HG03108 (cell line): ENCODE results near the gene TMEM217.
"Not testable (repeated sequence)": the region's sequence is repeated elsewhere in the genome, so short reads cannot be mapped to it uniquely, and the experiment has no call there.

Experiments
- ATAC-seq: cut with Tn5 transposase; IDR thresholded peaks from one replicate; pipeline ENCODE4 v1.9.1; 2021; ENCODE audit warnings: moderate library complexity; ENCODE audit not compliant: unreplicated experiment

The TMEM217 gene

GRCh38 chr6:37218511-37218910, 39.4 kb downstream of the TMEM217 start:
- no peak for ATAC-seq

GRCh38 chr6:37218061-37218460, 39.9 kb downstream of the TMEM217 start:
- no peak for ATAC-seq

- no peak for ATAC-seq
Observed at GRCh38 chr6:37212268-37212667, 45.7 kb downstream of the TMEM217 start.

- no peak for ATAC-seq
Observed at GRCh38 chr6:37210313-37210968, 47.5 kb downstream of the TMEM217 start.

- ATAC-seq: no peak
Observed at GRCh38 chr6:37209461-37210205, 48.3 kb downstream of the TMEM217 start.

GRCh38 chr6:37208793-37209192, 49.2 kb downstream of the TMEM217 start:
- ATAC-seq: no peak

GRCh38 chr6:37207903-37208456, 50.0 kb downstream of the TMEM217 start:
- no peak for ATAC-seq

GRCh38 chr6:37206622-37207021, 51.3 kb downstream of the TMEM217 start:
- no peak for ATAC-seq

GRCh38 chr6:37205997-37206340, 52.0 kb downstream of the TMEM217 start:
- no peak for ATAC-seq

GRCh38 chr6:37205175-37205996, 52.6 kb downstream of the TMEM217 start:
- ATAC-seq: no peak

GRCh38 chr6:37204014-37204751, 53.8 kb downstream of the TMEM217 start:
- no peak for ATAC-seq

- ATAC-seq: no peak
Observed at GRCh38 chr6:37202788-37203491, 55.0 kb downstream of the TMEM217 start.

GRCh38 chr6:37201726-37202125, 56.2 kb downstream of the TMEM217 start:
- ATAC-seq: no peak

GRCh38 chr6:37200085-37200484, 57.9 kb downstream of the TMEM217 start:
- ATAC-seq: no peak

GRCh38 chr6:37196451-37196850, 61.5 kb downstream of the TMEM217 start:
- not testable (repeated sequence) for ATAC-seq

- not testable (repeated sequence) for ATAC-seq
Observed at GRCh38 chr6:37194886-37195285, 63.1 kb downstream of the TMEM217 start.

GRCh38 chr6:37192666-37193065, 65.3 kb downstream of the TMEM217 start:
- no peak for ATAC-seq

GRCh38 chr6:37190159-37190535, 67.8 kb downstream of the TMEM217 start:
- no peak for ATAC-seq

GRCh38 chr6:37188962-37189510, 68.9 kb downstream of the TMEM217 start:
- no peak for ATAC-seq
